Measurements from ENCODE around the gene MOCS1.

- no peak for TF ChIP-seq POLR2AphosphoS5 (IDR thresholded peaks at IDR 0.05; ENCODE audit: low read depth, low read length)
- TF ChIP-seq POLR2A (IDR thresholded peaks at IDR 0.05; ENCODE audit: low read depth, low read length): no peak
Measured at GRCh38 chr6:39930540-39930939, 3.7 kb downstream of the MOCS1 start.

All from GM12892 (cell line).